Measurements from ENCODE around the gene SKP1.

The SKP1 gene

DNA sequence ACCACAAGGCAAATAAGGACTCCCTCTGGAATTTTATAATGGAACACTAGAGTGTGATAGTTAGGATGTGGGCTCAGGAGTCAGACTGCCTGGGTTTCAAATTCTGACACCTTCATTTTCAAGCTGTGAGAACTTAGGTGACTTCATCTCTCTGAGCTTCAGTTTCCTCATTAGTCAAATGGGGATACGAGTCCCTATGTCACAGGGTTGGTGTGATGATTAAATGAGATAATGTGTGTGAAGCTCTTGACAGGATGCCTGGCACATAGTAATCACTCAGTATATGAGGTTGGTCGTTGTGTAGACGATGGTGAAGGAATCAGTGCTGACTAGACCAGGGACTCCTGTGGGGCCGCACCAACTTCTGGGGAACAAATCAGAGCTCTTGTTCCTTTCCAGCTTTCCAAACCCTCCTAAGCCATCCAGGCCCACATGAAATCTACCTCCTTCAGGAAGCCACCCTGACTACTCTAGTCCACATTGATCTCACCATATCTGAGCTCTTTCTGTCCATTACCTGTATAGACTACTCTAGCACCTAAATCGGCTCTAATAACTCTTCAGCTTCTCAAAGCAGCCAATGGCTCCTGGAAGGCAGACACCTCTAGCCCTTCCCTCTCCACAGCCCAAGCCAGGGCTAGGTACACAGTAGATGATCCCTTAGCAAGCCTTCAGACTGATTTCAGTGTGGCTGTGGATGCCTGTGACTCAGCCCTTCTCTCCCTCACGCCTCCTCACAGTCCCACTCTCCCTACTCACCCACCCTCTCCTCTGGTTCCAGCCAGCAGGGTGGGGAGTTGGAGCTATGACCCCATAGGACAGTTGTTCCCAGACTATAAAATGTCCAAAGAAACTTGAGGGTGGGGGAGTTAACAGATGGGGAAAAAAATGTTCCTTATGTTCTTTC lies 64.8 kb downstream of the SKP1 start:
- DNase-seq = no peak

DNA sequence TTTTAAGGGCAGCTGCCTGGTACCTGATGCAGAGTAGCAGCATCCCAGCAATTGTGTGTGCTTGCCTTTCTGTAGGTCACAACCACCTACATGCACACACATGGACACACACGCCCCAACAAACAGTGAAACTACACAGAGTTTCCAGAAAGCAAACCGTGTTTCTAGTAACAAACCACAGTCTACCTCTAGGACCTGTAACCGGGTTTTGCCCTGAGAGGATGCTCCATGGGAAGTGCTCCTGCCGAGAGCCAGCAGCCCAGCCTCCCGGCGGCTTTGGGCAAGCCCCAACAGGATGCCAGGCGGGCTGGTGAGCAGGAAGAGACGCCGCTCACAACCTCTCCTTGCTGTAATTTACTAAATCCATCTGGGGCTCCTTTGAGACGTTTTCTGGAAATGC lies 66.4 kb downstream of the SKP1 start:
- no peak for DNase-seq

DNA sequence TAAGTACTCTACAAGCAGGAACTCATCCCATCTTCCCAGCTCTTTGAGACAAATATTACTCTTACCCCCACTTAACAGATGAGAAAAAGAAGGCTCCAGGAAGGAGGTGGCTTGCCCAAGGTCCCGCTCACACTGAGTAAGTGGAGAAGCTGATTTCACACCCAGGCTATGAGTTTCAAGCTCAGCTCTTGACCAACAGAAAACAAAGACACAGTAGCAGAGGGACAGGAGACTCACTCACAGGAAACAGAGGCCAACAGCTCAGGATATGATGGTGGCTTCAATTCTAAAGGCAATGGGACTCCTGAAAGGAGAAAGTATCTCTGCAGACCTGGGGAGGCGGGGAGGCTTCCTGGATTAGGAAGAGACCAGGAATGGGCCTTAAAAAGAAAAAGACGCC lies 69.0 kb downstream of the SKP1 start:
- no peak for DNase-seq

DNA sequence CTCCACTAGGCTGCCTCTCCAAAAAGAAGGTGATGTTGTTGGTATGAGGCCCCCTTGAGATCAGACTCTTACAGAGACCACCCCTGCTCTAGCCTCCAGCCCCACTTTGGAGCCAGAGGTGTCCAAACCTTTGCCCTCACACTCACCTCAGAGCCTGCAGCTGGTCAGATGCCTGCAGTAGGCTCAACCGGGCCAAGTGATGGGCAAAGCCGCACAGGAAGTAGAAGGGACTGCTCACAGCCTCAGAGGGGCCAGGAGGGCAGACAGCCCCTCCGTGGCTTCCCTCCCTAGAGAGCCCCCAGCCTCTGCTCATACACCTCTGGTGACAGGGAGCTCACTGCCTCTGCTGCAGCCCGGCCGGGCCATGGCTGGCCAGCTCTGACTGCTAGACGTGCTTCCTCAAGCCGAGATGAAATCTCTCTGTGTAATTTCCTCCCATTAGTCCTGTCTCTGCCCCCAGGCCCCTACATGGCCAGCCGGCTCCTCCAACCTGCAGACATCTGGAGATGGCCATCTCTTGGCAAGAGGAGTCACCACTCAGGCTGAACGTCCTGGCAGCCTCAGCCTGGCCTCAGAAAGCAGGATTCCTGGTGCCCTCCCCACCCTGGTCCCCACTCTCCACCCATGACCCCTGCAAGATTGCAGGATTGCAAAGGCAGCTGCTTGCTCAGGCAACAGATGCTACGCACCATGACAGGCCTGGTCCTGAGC lies 69.6 kb downstream of the SKP1 start:
- no peak for DNase-seq

DNA sequence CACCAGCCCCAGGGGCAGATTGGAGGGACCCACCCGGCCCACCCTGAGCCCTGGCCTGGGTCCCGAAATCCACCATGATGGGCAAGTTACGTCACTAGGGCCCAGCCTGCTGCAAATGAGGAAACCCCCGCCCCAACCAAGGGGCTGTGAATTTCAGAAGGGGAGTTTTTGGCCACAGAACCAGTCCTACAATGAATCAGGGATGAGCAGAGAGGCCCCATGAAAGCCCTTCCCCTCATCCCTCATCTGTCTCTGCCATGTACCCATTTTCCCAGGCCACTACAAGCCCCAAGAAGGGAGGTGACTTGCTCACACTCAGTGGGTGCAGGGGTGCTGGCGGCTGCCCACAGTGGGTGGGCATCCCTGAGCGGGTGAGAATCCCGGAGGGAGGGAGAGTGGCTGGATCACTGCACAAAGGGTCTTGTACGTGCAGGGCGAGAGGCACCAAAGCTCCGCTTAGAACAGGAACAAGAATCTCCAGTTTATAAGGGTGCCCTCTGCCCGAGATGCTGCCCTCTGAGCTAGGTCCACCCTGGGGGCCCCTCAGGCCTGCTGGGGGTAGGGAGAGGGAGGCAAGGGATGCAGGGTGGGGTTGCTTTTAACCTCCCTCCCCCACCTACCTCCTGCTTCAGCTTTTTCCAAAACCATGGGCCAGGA lies 72.6 kb downstream of the SKP1 start:
- no peak for DNase-seq

DNA sequence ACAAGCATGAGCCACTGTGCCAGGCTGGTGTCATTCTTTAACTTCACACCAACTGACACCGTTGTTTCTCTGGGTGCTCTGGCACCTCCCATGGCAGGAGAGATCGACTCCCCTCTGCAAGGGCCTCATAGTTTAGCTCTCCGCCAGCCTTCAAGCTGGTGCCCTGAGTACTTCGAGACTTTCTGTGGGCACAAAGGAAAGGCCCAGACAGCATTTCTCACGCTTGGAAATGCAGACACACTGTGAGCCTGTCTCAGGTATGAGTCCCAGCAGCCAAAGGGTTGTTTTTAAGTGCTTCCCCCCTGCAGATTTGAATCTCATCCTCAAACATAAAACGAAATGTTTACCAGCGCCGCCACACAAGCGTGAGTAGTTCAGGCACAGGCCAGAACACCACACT lies 73.4 kb downstream of the SKP1 start:
- no peak for DNase-seq

DNA sequence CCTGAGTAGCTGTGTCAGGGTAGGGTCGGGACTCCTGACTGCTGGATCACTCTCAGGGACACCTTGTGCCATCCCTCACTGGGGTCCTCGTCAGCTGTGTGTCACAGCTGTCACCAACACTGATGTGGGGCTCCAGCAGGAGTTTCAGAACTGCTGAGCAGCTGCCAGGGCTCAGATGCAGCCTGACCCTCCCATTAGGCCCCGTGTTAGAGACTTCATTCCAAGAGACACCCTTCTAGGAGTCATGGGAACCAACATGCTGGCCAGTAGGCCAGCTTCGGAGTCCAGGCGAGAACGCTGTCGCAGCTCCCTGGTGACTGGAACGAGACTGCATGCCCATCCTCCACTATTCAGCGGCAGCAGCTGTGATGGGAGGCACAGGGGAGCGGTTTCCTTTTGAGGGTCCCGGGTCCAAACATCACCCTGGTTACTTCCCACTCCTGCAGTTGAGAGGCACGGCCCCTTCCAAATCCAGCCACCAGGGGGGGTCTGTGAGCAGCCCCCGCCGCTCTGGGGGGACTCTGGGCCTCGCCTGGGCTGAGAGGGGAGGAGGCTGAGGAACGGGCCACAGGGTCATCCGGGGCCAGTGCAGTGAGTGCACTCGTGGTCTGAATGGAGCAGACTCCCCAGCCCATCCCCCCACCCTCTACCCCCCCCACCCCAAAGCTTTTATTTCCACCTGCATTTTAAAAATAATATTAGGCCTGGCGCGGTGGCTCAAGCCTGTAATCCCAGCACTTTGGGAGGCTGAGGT lies 74.9 kb downstream of the SKP1 start:
- DNase-seq = peak; percentile 74

DNA sequence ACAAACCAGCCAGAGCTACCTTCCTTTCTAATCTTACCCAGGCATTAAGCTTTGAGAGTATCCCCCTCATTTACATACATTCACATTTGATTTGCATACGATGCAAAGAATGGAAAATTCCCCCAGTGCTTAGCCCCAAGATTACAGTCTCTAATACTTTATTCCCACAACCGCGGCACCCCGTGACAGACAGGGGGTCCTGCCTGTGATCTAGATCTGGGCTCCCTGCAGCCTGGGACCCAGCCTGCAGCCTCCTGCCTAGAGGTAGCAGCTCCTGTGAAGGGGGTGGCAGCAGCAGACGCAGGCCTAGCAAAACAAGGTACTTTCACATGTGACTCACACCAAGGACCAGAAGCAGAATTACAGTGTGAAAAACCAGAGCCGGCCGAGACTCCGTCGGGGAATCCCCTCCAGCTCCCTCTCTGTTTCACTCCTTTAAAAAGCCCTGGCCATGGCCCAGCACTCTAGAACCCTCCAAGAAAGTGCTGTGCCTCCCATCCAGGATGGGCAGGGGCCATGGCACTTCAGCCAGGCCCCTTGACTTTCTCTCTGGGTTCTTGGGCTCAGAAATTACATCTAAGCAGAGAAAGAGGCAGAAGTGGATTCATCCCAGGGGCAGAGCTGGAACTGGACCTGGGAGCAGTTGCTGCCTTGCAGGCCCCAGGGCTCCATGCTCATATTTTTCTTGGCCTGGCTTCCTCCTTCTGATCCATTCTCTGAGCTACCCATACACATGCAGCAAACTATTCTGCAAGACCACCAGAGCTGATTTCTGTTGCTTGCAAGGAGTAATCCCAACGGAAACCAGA lies 76.3 kb downstream of the SKP1 start:
- DNase-seq = no peak

DNA sequence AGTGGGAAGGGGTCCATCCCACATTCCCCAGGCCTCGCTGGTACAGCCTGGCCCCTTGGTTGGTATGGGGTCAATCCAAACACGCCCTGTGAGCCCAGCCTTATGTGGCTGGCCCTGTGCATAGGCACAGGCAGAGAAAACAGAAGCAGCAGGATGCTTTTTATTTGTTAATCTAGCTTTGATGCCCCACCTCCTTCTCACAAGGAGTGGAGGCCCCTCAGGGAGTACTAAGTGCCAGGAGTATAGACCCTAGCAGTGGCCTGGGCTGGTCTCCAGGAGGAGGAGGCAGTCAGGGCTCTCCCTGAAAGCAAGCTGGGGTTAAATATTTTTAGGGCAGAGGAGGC lies 76.8 kb downstream of the SKP1 start:
- DNase-seq = no peak

DNA sequence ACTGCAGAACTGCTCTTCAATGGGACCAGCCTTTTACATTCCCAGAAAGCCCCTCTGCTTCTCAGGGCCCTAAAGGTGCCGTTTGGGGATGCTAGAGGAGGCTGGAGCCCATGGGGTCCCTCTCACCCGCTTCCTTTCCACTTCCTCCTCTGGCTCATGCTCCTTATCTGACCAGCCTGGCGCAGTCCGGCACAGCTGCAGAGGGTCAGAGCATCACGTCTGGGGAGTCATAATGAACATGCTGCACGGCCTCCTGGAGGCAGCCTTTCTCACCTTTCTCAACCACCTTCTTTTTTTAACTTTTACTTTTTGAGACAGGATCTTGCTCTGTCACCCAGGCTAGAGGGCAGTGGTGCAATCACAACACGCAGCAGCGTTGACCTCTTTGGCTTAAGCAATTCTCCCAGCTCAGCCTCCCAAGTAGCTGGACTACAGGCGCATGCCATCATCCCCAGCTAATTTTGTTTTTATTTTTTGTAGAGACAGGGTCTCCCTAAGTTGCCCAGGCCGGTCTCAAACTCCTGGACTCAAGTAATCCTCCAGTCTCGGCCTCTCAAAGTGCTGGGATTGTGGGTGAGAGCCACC lies 77.4 kb downstream of the SKP1 start:
- no peak for DNase-seq

Measured in NCI-H82 (cell line).